Neuronal stem cell (in vitro differentiated cells): ENCODE measurements around the gene OTOG.

Experiments
- DNase-seq: peaks from one replicate; pipeline ENCODE4 v3.0.0-alpha.2; 2013; ENCODE audit warnings: low spot score
- H2AFZ ChIP-seq: one replicate; pipeline ENCODE4 v1.6.1; 2013; ENCODE audit warnings: mild to moderate bottlenecking, low read length, inconsistent platforms
- H2AK5ac ChIP-seq: 2 replicates; pipeline ENCODE4 v1.6.1; 2013; ENCODE audit warnings: low read depth, mild to moderate bottlenecking, inconsistent platforms, low read length, moderate library complexity, mixed read lengths
- H2BK120ac ChIP-seq: 2 replicates; pipeline ENCODE4 v1.6.1; 2013; ENCODE audit warnings: low read depth, mild to moderate bottlenecking, inconsistent platforms, low read length, moderate library complexity, mixed read lengths
- H2BK12ac ChIP-seq: one replicate; pipeline ENCODE4 v1.6.1; 2013; ENCODE audit warnings: low read length, inconsistent platforms
- H2BK15ac ChIP-seq: 2 replicates; pipeline ENCODE4 v1.6.1; 2013; ENCODE audit warnings: mild to moderate bottlenecking, low read length, inconsistent platforms, mixed read lengths
- H2BK5ac ChIP-seq: one replicate; pipeline ENCODE4 v1.6.1; 2013; ENCODE audit warnings: inconsistent platforms, mild to moderate bottlenecking, low read length, moderate library complexity
- H3K14ac ChIP-seq: one replicate; pipeline ENCODE4 v1.6.1; 2013; ENCODE audit warnings: low read length, inconsistent platforms
- H3K18ac ChIP-seq: 2 replicates; pipeline ENCODE4 v1.6.1; 2013; ENCODE audit warnings: low read length, inconsistent platforms
- H3K23ac ChIP-seq: 2 replicates; pipeline ENCODE4 v1.6.1; 2013; ENCODE audit warnings: low read depth, mild to moderate bottlenecking, mixed read lengths, low read length, inconsistent platforms; ENCODE audit not compliant: poor library complexity
- H3K27ac ChIP-seq: replicated peaks from 3 replicates; pipeline ENCODE4 v1.5.1; 2013; ENCODE audit warnings: low read length, inconsistent platforms
- H3K27me3 ChIP-seq, 3 experiments: 2 replicates each; pipeline ENCODE4 v1.6.1; 2013; ENCODE audit warnings: low read length in 3 of 3, mild to moderate bottlenecking in 2 of 3, inconsistent platforms in 1 of 3, low read depth in 1 of 3, mixed read lengths in 1 of 3, moderate library complexity in 1 of 3; ENCODE audit not compliant: control insufficient read depth in 3 of 3, insufficient read depth in 3 of 3
- H3K36me3 ChIP-seq, 2 donors: replicated peaks in 1 of 2; 2 replicates each; pipeline ENCODE4 v1.6.1; 2013; ENCODE audit warnings: low read length in 2 of 2; ENCODE audit not compliant: control insufficient read depth in 2 of 2, insufficient read depth in 2 of 2
- H3K4ac ChIP-seq: 2 replicates; pipeline ENCODE4 v1.6.1; 2013; ENCODE audit warnings: inconsistent platforms, mild to moderate bottlenecking, low read length, moderate library complexity
- H3K4me1 ChIP-seq, 2 donors: 1 replicate in 1 of 2; 2 replicates in 1 of 2; pipeline ENCODE4 v1.6.1; 2013; ENCODE audit warnings: low read length in 2 of 2, low read depth in 1 of 2; ENCODE audit not compliant: control insufficient read depth in 2 of 2, insufficient read depth in 1 of 2
- H3K4me2 ChIP-seq: one replicate; pipeline ENCODE4 v1.6.1; 2013; ENCODE audit warnings: mild to moderate bottlenecking, low read length, inconsistent platforms; ENCODE audit not compliant: insufficient read depth, poor library complexity, severe bottlenecking
- H3K4me3 ChIP-seq, 2 donors: 2 replicates each; pipeline ENCODE4 v1.5.1; 2013; ENCODE audit warnings: low read length in 2 of 2, mild to moderate bottlenecking in 2 of 2, inconsistent platforms in 1 of 2, moderate library complexity in 1 of 2
- H3K79me1 ChIP-seq: one replicate; pipeline ENCODE4 v1.6.1; 2013; ENCODE audit warnings: low read depth, mild to moderate bottlenecking, inconsistent platforms, low read length, moderate library complexity
- H3K9ac ChIP-seq: one replicate; pipeline ENCODE4 v1.6.1; 2013; ENCODE audit warnings: mild to moderate bottlenecking, low read depth, low read length, inconsistent platforms; ENCODE audit not compliant: poor library complexity
- H3K9me3 ChIP-seq, 2 donors: replicated peaks in 1 of 2; 2 replicates each; pipeline versions ENCODE3 to v1.6.1; 2013; ENCODE audit warnings: low read length in 2 of 2, mild to moderate bottlenecking in 2 of 2, inconsistent platforms in 1 of 2, low read depth in 1 of 2, mixed read lengths in 1 of 2, moderate library complexity in 1 of 2; ENCODE audit not compliant: control insufficient read depth in 2 of 2, insufficient read depth in 1 of 2
- H4K8ac ChIP-seq: one replicate; pipeline ENCODE4 v1.6.1; 2013; ENCODE audit warnings: low read depth, mild to moderate bottlenecking, inconsistent platforms, low read length, moderate library complexity
- H4K91ac ChIP-seq: one replicate; pipeline ENCODE4 v1.6.1; 2013; ENCODE audit warnings: low read length, low read depth, mild to moderate bottlenecking, inconsistent platforms; ENCODE audit not compliant: poor library complexity
- WGBS, 2 donors: extraction: QIAGEN DNeasy Blood & Tissue Kit; methylation state at CpG; one replicate each; pipeline ENCODE4 v1.1.7; 2013; ENCODE audit warnings: missing lambda C conversion rate in 2 of 2, mixed read lengths in 1 of 2; ENCODE audit not compliant: insufficient read length in 2 of 2, insufficient replicate concordance in 1 of 2; ENCODE audit errors: extremely low coverage in 2 of 2; 5-methylcytosine and 5-hydroxymethylcytosine counted together

Gene OTOG

GRCh38 chr11:17518366-17518765 lies 28.7 kb upstream of the OTOG start:
- Histone ChIP-seq H3K4ac (no peak overlapping the region), H3K14ac (no peak overlapping the region), H3K79me1 (no peaks in the 10 kb centered on the region), H3K4me1 (no peaks in the 10 kb centered on the region), H3K36me3 (no peaks in the 10 kb centered on the region), H3K9ac (no peak overlapping the region), H2AFZ (no peak overlapping the region), H3K27me3 (peaks cover 0 to 30% (median 0%) of the 10 kb centered on the region in 3 experiments), H2BK5ac (no peak overlapping the region), H4K91ac (no peak overlapping the region), H4K8ac (no peak overlapping the region), H3K9me3 (no peaks in the 10 kb centered on the region), H2BK120ac (no peak overlapping the region), H3K27ac (no peak overlapping the region), H2BK12ac (no peak overlapping the region), H2AK5ac (no peak overlapping the region), H3K23ac (no peak overlapping the region), H3K4me3 (no peak overlapping the region), H3K18ac (no peak overlapping the region), H2BK15ac (no peak overlapping the region), H3K4me2 (no peak overlapping the region)
- no peak for DNase-seq
- no CpG with 5 or more reads among the region's 2 CpGs for WGBS, 2 donors

- H3K14ac ChIP-seq, result no peak overlapping the region
- no peak overlapping the region for H2AK5ac ChIP-seq
- DNase-seq, result no peak
- H3K79me1 ChIP-seq, result no peaks in the 10 kb centered on the region
- H3K9me3 ChIP-seq, result no peaks in the 10 kb centered on the region
- H3K23ac ChIP-seq, result no peak overlapping the region
- no peak overlapping the region for H3K4me3 ChIP-seq
- H3K4ac ChIP-seq, result no peak overlapping the region
- H3K36me3 ChIP-seq, result no peaks in the 10 kb centered on the region
- no peak overlapping the region for H3K18ac ChIP-seq
- no peak overlapping the region for H4K8ac ChIP-seq
- no peak overlapping the region for H2BK12ac ChIP-seq
- H3K27ac ChIP-seq, result no peak overlapping the region
- H3K27me3 ChIP-seq, result peaks cover 0 to 34% (median 0%) of the 10 kb centered on the region in 3 experiments
- H2BK120ac ChIP-seq, result no peak overlapping the region
- no CpG with 5 or more reads among the region's 7 CpGs for WGBS, 2 donors
- no peak overlapping the region for H4K91ac ChIP-seq
- no peak overlapping the region for H2BK15ac ChIP-seq
- no peak overlapping the region for H2AFZ ChIP-seq
- no peak overlapping the region for H2BK5ac ChIP-seq
- no peak overlapping the region for H3K9ac ChIP-seq
- no peaks in the 10 kb centered on the region for H3K4me1 ChIP-seq
- no peak overlapping the region for H3K4me2 ChIP-seq
These were observed 27.8 kb upstream of the OTOG start for GRCh38 chr11:17519061-17519885.

- Histone ChIP-seq H3K4me1 (no peaks in the 10 kb centered on the region), H2BK12ac (no peak overlapping the region), H3K4me3 (no peak overlapping the region), H3K18ac (no peak overlapping the region), H3K23ac (no peak overlapping the region), H2AK5ac (no peak overlapping the region), H2BK5ac (no peak overlapping the region), H4K91ac (no peak overlapping the region), H4K8ac (no peak overlapping the region), H3K9me3 (no peaks in the 10 kb centered on the region), H3K14ac (no peak overlapping the region), H3K79me1 (no peaks in the 10 kb centered on the region), H3K36me3 (no peaks in the 10 kb centered on the region), H3K27ac (no peak overlapping the region), H3K4me2 (no peak overlapping the region), H2AFZ (no peak overlapping the region), H3K4ac (no peak overlapping the region), H2BK15ac (no peak overlapping the region), H3K9ac (no peak overlapping the region), H3K27me3 (peaks cover 0 to 33% (median 0%) of the 10 kb centered on the region in 3 experiments), H2BK120ac (no peak overlapping the region)
- no peak for DNase-seq
- WGBS, 2 donors, result no CpG with 5 or more reads among the region's 11 CpGs
These were observed 25.8 kb upstream of the OTOG start for GRCh38 chr11:17521106-17521900.

GRCh38 chr11:17522655-17523054 lies 24.4 kb upstream of the OTOG start:
- no CpG with 5 or more reads among the region's 17 CpGs for WGBS, 2 donors
- H4K8ac ChIP-seq, result no peak overlapping the region
- no peak overlapping the region for H3K9ac ChIP-seq
- no peaks in the 10 kb centered on the region for H3K36me3 ChIP-seq
- H3K18ac ChIP-seq, result no peak overlapping the region
- no peak overlapping the region for H2AFZ ChIP-seq
- no peak overlapping the region for H2BK12ac ChIP-seq
- no peaks in the 10 kb centered on the region for H3K9me3 ChIP-seq
- no peak overlapping the region for H2BK5ac ChIP-seq
- H3K27ac ChIP-seq, result no peak overlapping the region
- H2BK15ac ChIP-seq, result no peak overlapping the region
- no peak overlapping the region for H3K23ac ChIP-seq
- no peak overlapping the region for H3K4me3 ChIP-seq
- H4K91ac ChIP-seq, result no peak overlapping the region
- no peak overlapping the region for H3K4ac ChIP-seq
- H2AK5ac ChIP-seq, result peak overlapping the region; percentile 26
- peaks cover 0 to 30% (median 0%) of the 10 kb centered on the region in 3 experiments for H3K27me3 ChIP-seq
- no peak overlapping the region for H3K4me2 ChIP-seq
- no peak for DNase-seq
- H2BK120ac ChIP-seq, result no peak overlapping the region
- no peak overlapping the region for H3K14ac ChIP-seq
- no peaks in the 10 kb centered on the region for H3K4me1 ChIP-seq
- H3K79me1 ChIP-seq, result no peaks in the 10 kb centered on the region
